OCI-LY1 (cell line): ENCODE results near the gene PLD1.

Source experiments
- H2AFZ ChIP-seq: fragments of 200-600 bp; sonication (generic), shearing (Covaris generic); 2 replicates; pipeline ENCODE4 v1.6.0; 2014; ENCODE audit warnings: antibody characterized with exemption, mild to moderate bottlenecking, low read length
- H3F3A ChIP-seq: fragments of 200-600 bp; sonication (generic), shearing (Covaris generic); 2 replicates; pipeline ENCODE4 v1.6.0; 2014; ENCODE audit warnings: mild to moderate bottlenecking, antibody characterized with exemption, low read length, moderate library complexity; ENCODE audit not compliant: insufficient read depth
- H3K27ac ChIP-seq: fragments of 200-600 bp; sonication (generic); 2 replicates; pipeline ENCODE4 v1.5.1; 2014; ENCODE audit warnings: low read length, mixed run types, mild to moderate bottlenecking, low read depth; ENCODE audit not compliant: poor library complexity, severe bottlenecking
- H3K27me3 ChIP-seq: fragments of 200-600 bp; sonication (generic); 2 replicates; pipeline ENCODE4 v1.6.0; 2014; ENCODE audit warnings: antibody characterized with exemption, mild to moderate bottlenecking, low read length, moderate library complexity; ENCODE audit not compliant: insufficient read depth
- H3K36me3 ChIP-seq: fragments of 200-600 bp; sonication (generic); 2 replicates; pipeline ENCODE4 v1.6.1; 2014; ENCODE audit warnings: mild to moderate bottlenecking, antibody characterized with exemption, low read length, moderate library complexity, mixed read lengths; ENCODE audit not compliant: insufficient read depth
- H3K4me1 ChIP-seq: fragments of 200-600 bp; sonication (generic); 2 replicates; pipeline ENCODE4 v1.5.1; 2014; ENCODE audit warnings: mild to moderate bottlenecking, low read length, moderate library complexity; ENCODE audit not compliant: insufficient read depth, severe bottlenecking
- H3K4me2 ChIP-seq: fragments of 200-600 bp; sonication (generic), shearing (Covaris generic); 2 replicates; pipeline ENCODE4 v1.6.1; 2014; ENCODE audit warnings: low read length
- H3K4me3 ChIP-seq: fragments of 200-600 bp; sonication (generic); 2 replicates; pipeline ENCODE4 v1.5.1; 2014; ENCODE audit warnings: low read length, low read depth, mild to moderate bottlenecking, mixed read lengths; ENCODE audit not compliant: poor library complexity, severe bottlenecking
- H3K79me2 ChIP-seq: fragments of 200-600 bp; shearing (Covaris generic); 2 replicates; pipeline ENCODE4 v1.6.1; 2016; ENCODE audit warnings: mixed run types, low read length, mixed read lengths; ENCODE audit not compliant: insufficient read depth
- H3K9ac ChIP-seq: fragments of 200-600 bp; sonication (generic), shearing (Covaris generic); 2 replicates; pipeline ENCODE4 v1.6.1; 2014; ENCODE audit warnings: mild to moderate bottlenecking, low read length, mixed read lengths
- H3K9me2 ChIP-seq: fragments of 200-600 bp; sonication (generic), shearing (Covaris generic); 2 replicates; pipeline ENCODE4 v1.6.1; 2014; ENCODE audit warnings: low read depth, mild to moderate bottlenecking, low read length, mixed read lengths
- H3K9me3 ChIP-seq: fragments of 200-600 bp; shearing (Covaris generic); 2 replicates; pipeline ENCODE4 v1.6.1; 2014; ENCODE audit warnings: low read length, mixed read lengths
- H4K20me1 ChIP-seq: fragments of 200-600 bp; sonication (generic), shearing (Covaris generic); 2 replicates; pipeline ENCODE4 v1.6.0; 2016; ENCODE audit warnings: mild to moderate bottlenecking, low read length; ENCODE audit not compliant: insufficient read depth
- CTCF ChIP-seq: fragments of 200-600 bp; sonication (generic), shearing (Covaris generic); IDR thresholded peaks from 2 replicates; pipeline ENCODE4 v1.5.1; 2017; ENCODE audit warnings: mild to moderate bottlenecking, antibody characterized with exemption, low read length, moderate library complexity, mixed read lengths
- EZH2 ChIP-seq: fragments of 200-600 bp; sonication (generic), shearing (Covaris generic); IDR thresholded peaks from 2 replicates; pipeline ENCODE4 v1.8.0; 2017; ENCODE audit warnings: borderline replicate concordance, mixed run types, mild to moderate bottlenecking, antibody characterized with exemption, low read length, moderate library complexity, mixed read lengths

PLD1 gene

GRCh38 chr3:171559586-171559985 lies 250.7 kb downstream of the PLD1 start:
- Histone ChIP-seq H3K27me3 (no peaks in the 10 kb centered on the region), H3K9ac (no peak overlapping the region), H3K27ac (no peak overlapping the region), H4K20me1 (no peaks in the 10 kb centered on the region), H3K36me3 (no peaks in the 10 kb centered on the region), H3K79me2 (no peaks in the 10 kb centered on the region), H3K4me2 (no peak overlapping the region), H2AFZ (no peak overlapping the region), H3F3A (no peaks in the 10 kb centered on the region), H3K4me1 (no peaks in the 10 kb centered on the region), H3K4me3 (no peak overlapping the region), H3K9me2 (no peaks in the 10 kb centered on the region), H3K9me3 (no peaks in the 10 kb centered on the region)
- TF ChIP-seq CTCF (no peak), EZH2 (no peak)

GRCh38 chr3:171558188-171558696 lies 252.0 kb downstream of the PLD1 start:
- no peaks in the 10 kb centered on the region for H3K36me3 ChIP-seq
- no peaks in the 10 kb centered on the region for H3K79me2 ChIP-seq
- no peaks in the 10 kb centered on the region for H3F3A ChIP-seq
- H3K4me2 ChIP-seq: no peak overlapping the region
- H3K4me3 ChIP-seq: no peak overlapping the region
- H3K9me2 ChIP-seq: no peaks in the 10 kb centered on the region
- no peaks in the 10 kb centered on the region for H4K20me1 ChIP-seq
- H3K9me3 ChIP-seq: no peaks in the 10 kb centered on the region
- H3K4me1 ChIP-seq: no peaks in the 10 kb centered on the region
- H3K27me3 ChIP-seq: no peaks in the 10 kb centered on the region
- TF ChIP-seq CTCF: no peak
- no peak for TF ChIP-seq EZH2
- no peak overlapping the region for H3K9ac ChIP-seq
- no peak overlapping the region for H2AFZ ChIP-seq
- H3K27ac ChIP-seq: no peak overlapping the region

GRCh38 chr3:171557173-171557572 lies 253.1 kb downstream of the PLD1 start:
- Histone ChIP-seq H3K36me3 (no peaks in the 10 kb centered on the region), H3K9ac (no peak overlapping the region), H3K27ac (no peak overlapping the region), H3K4me2 (no peak overlapping the region), H3K4me3 (no peak overlapping the region), H3K79me2 (no peaks in the 10 kb centered on the region), H3F3A (no peaks in the 10 kb centered on the region), H3K9me3 (no peaks in the 10 kb centered on the region), H4K20me1 (no peaks in the 10 kb centered on the region), H3K9me2 (no peaks in the 10 kb centered on the region), H2AFZ (no peak overlapping the region), H3K27me3 (no peaks in the 10 kb centered on the region), H3K4me1 (no peaks in the 10 kb centered on the region)
- TF ChIP-seq CTCF: no peak
- no peak for TF ChIP-seq EZH2
